GM18498 (cell line): ENCODE measurements around the gene KLHL3.
"Not testable (repeated sequence)": the region's sequence is repeated elsewhere in the genome, so short reads cannot be mapped to it uniquely, and the experiment has no call there.

Experiments
- ATAC-seq: cut with Tn5 transposase; IDR thresholded peaks from one replicate; pipeline ENCODE4 v1.9.1; 2021; ENCODE audit warnings: mild to moderate bottlenecking, moderate library complexity; ENCODE audit not compliant: unreplicated experiment

Gene KLHL3

GRCh38 chr5:137735555-137736284 is at the start of gene KLHL3:
Gene KLHL3, minus strand, starts transcription at chr5:137736089. Its CDS starts 443 bp downstream, at chr5:137735646.
- ATAC-seq: peak; percentile 59

DNA sequence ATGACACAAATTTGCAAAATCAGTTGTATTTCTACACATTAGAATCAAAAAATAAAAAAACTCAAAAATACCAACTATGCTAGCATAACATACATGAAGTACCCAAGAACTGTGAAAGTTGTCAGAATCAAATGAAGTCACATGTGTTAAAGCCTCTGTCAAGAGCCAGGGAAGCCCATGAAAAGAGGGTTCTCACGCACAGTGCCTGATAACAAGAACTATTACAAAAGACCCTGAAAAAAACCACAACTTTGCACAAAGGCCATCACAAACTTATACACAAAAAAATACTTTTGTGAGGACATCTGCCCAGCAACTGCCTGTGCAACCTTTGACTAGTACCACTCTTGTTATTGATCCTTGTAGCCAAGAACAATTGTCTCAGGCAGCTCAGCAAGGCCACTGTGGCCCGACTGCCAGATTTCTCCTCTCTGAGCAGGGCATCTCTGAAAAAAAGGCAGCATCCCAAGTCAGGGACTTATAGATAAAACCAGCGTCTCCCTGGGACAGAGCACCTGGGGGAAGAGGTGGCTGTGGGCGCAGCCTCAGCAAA is 47.2 kb upstream of the KLHL3 start:
- no peak for ATAC-seq

GRCh38 chr5:137782055-137782454 is 46.2 kb upstream of the KLHL3 start:
- ATAC-seq: no peak

DNA sequence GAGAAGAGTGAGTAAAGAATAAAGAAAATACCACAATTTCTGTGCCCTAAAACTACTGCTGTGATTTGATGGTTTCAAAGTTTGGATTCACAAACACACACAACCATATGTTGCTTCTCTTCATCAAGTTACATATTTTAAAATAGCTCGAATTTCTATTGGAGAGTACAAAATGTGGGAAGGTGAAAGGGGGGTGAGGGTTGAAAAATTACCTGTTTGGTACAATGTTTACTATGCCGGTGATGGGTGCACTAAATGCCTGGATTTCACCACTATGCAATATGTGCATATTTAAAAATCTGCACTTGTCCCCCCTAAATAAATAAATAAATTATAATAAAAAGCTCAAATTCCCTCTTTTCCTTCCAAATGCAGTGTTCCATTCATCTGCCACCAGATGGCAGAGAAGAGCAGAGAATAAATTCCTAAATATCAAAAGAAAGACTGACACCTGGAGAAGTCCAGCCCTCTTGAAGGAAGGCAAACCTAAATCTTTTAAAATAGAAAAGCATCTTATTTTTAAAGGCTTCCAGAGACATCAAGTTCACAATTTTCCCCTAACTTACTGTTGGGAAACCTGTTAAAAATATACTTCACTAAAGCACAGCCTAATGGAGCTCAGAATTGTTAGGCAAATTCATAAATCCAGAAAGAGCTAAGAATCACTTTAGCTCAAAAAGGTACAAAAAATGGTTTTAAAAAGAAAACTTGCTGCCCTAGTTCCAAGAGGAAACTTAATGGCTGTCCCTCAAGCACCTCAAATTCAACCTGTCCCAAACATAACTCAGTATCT is 43.1 kb upstream of the KLHL3 start:
- no peak for ATAC-seq

- ATAC-seq: not testable (repeated sequence)
Measured at GRCh38 chr5:137767937-137768336, 32.0 kb upstream of the KLHL3 start.

- ATAC-seq: no peak
Measured at GRCh38 chr5:137761566-137761965, 25.7 kb upstream of the KLHL3 start.

GRCh38 chr5:137760719-137761516 is 25.0 kb upstream of the KLHL3 start:
- no peak for ATAC-seq

DNA sequence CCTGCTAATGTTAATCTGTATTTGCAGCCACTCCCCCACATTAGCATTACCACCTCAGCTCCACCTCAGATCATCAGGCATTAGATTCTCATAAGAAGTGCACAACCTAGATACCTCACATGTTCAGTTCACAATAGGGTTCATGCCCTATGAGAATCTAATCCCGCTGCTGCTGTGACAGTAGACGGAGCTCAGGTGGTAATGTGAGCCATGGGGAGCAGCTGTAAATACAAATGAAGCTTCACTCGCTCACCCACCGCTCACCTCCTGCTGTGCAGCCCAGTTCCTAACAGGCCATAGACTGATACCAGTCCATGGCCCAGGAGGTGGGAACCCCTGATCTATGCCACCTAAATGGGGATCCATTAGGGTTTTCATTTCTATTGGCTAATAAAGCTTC is 24.4 kb upstream of the KLHL3 start:
- ATAC-seq: no peak

DNA sequence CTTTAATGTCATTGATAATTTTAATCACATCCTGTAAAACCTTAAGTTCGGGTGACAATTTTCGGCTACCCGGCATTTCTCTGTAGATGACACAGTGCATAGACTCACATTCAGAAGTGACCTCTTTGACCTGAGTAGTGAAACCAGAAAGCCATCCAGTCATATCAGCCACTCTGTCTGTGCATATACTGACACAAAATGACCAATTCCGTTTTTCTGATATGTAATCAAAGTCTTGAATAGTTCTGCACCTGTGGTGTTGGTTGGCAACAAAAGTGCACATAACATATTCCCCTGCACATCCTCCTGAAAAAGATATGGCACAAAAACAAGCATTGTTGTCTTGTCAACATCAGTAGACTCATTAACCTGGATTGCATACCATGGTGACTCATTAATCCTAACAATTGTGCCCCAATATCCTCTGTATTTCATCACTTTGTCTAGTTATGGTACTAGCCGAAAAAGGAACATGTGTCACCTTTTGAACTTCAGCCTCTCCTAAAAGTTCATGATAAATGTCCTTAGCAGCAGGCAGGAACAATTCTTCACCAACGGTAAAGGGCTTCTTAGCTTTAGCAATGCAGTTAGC is 22.9 kb upstream of the KLHL3 start:
- ATAC-seq: peak; percentile 26

GRCh38 chr5:137758121-137758520 is 22.2 kb upstream of the KLHL3 start:
- ATAC-seq: no peak

DNA sequence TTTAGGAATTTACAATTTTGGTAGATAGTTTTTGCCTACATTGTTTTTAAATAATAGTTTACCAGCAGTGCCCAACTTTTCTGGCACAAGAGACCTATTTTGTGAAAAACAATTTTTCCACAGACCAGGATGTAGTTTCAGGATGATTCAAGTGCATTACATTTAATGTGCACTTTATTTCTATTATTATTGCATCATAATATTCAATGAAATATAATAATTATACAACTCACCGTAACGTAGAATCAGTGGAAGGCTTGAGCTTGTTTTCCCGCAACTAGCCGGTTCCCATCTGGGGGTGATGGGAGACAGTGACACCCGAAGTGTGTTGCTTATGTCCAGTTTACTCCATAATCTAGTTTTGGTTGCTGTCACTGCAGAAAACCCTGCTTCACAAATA is 21.7 kb upstream of the KLHL3 start:
- no peak for ATAC-seq

- ATAC-seq: peak; percentile 29
Measured at GRCh38 chr5:137754961-137755762, 19.3 kb upstream of the KLHL3 start.

- ATAC-seq: peak; percentile 82
Measured at GRCh38 chr5:137754188-137754960, 18.5 kb upstream of the KLHL3 start, which contains the start of gene HNRNPA0. Gene HNRNPA0, minus strand, starts transcription at chr5:137754363. Its CDS starts 297 bp downstream, at chr5:137754066.

DNA sequence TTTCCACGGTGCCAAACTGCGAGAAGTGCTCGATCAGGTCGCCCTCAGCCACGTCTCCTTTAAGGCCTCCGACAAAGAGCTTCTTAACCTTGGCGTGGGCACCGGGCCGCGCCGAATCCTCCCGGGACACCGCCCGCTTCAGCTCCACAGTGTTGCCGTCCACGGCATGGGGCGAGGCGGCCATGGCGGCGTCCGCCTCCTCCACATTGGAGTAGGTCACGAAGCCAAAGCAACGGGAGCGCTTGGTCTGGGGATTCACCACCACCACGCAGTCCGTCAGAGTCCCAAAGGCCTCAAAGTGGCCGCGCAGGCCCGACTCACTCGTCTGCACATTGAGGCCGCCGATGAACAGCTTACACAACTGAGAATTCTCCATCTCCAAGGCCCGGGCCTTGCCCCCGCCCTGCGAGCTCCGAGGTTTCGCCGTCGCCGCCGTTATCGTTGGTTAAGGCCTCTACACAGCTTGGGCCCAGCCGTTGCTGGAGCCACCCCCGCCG is 17.9 kb upstream of the KLHL3 start:
- ATAC-seq: peak; percentile 16

- ATAC-seq: no peak
Measured at GRCh38 chr5:137752905-137753690, 17.2 kb upstream of the KLHL3 start.

GRCh38 chr5:137751869-137752491 is 16.1 kb upstream of the KLHL3 start:
- ATAC-seq: no peak

DNA sequence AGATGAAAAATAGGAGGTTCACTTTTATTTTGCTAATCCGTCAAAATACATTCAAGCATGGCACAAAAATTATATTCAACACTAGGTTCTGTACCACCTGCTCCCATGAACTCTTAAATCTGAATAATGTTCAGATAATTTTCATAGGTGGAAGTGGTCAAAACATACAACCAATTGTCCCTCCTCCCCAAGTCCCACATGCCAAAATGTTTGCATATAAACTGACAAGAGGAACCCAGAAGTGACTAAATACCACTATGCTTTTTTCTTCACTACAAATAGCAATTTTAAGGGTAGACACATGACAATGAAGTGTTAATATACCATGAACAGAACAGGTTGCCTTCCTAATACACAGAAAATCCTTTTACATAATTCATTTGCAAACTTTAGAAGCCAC is 14.5 kb upstream of the KLHL3 start:
- no peak for ATAC-seq

- no peak for ATAC-seq
Measured at GRCh38 chr5:137747848-137748247, 12.0 kb upstream of the KLHL3 start.
